Activated CD8-positive, alpha-beta T cell treated with anti-CD3 and anti-CD28 coated beads for 36 hours (primary cell): ENCODE measurements around the gene HLA-DRB5. TPM values are rescaled to one million over a fixed set of nuclear protein-coding genes. Genes with fewer than 3 reads are reported as not detected.

Source experiments
- ATAC-seq: fragments of 200-7000 bp; cut with Tn5 transposase; one replicate; pipeline ENCODE4 v1.10.0; 2021; ENCODE audit warnings: mild to moderate bottlenecking, moderate library complexity
- CTCF ChIA-PET: fragments of 350-600 bp; sonication (Branson Sonifier 250); formaldehyde crosslinking; loops from one replicate; lab custom pipeline; 2021; ENCODE audit warnings: antibody characterized with exemption; lab: Charles Lee
- POLR2A ChIA-PET: fragments of 350-600 bp; sonication (Branson Sonifier 250); formaldehyde crosslinking; loops from one replicate; lab custom pipeline; 2021; ENCODE audit warnings: antibody characterized with exemption; lab: Charles Lee
- DNase-seq: peaks from one replicate; pipeline ENCODE4 v3.0.0-alpha.2; 2020
- H3K27ac Mint-ChIP-seq: one replicate; pipeline ENCODE4 v1.8.0; 2021; ENCODE audit warnings: mild to moderate bottlenecking, mixed read lengths
- H3K27me3 Mint-ChIP-seq: one replicate; pipeline ENCODE4 v1.8.0; 2021; ENCODE audit warnings: mixed read lengths
- H3K36me3 Mint-ChIP-seq: one replicate; pipeline ENCODE4 v1.8.0; 2021; ENCODE audit warnings: low read depth, mixed read lengths
- H3K4me1 Mint-ChIP-seq: one replicate; pipeline ENCODE4 v1.8.0; 2021; ENCODE audit warnings: low read depth, mixed read lengths
- H3K4me3 Mint-ChIP-seq: one replicate; pipeline ENCODE4 v1.8.0; 2021; ENCODE audit warnings: mild to moderate bottlenecking, moderate library complexity, mixed read lengths
- H3K9me3 Mint-ChIP-seq: one replicate; pipeline ENCODE4 v1.8.0; 2021; ENCODE audit warnings: mixed read lengths
- CTCF ChIP-seq: fragments of 200-600 bp; IDR thresholded peaks from one replicate; pipeline ENCODE4 v1.8.0; 2022; ENCODE audit warnings: antibody characterized with exemption, mild to moderate bottlenecking
- intact Hi-C: fragments of 100-400 bp; cut with micrococcal nuclease; formaldehyde crosslinking; loops from one replicate; pipeline ENCODE4 v1.10.0; 2022
- total RNA-seq, 2 experiments: library from RNA; stranded (reverse); gene quantifications; one replicate each; pipeline ENCODE4 v1.2.3, GENCODE V29; 2021

Gene HLA-DRB5
- total RNA-seq, 2 experiments from 2014 or later = 4.9 to 5.9 TPM

DNA sequence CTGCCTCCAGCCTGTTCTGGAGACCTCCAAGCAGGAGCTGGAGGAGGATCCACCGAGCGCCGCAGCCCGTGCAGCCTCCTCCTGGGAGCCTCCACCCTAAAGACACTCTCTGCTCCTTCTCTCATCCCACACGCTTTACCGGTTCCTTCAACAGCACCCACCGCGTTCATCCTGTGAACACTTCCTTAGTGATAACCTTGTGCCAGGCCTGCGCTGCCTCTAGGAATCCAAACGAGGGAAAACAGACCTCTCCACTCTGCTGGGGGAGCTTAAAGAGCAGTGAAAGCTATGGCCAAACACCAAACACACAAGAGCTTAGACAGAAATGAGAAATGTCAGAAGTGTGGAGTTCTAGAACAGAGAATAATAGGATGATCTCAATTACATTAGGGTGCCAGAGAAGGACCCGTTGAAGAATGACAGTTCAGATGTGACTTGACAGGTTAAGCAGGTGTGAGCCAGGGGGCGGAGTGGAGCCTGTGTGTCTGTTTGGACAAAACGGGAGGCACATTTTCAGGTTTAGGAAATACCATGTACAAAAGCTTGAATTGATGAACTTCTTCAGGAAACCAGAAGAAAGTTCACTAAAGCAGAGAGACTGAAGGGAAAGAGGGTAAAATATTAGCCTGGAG, 28.5 kb upstream of the HLA-DRB5 start:
- CTCF ChIA-PET = interaction anchor here (0.7 to 1.0 kb wide), 2 partner anchors 144 to 312 kb away, joined by 3 read pairs; no protein-coding TSS in a partner anchor

DNA sequence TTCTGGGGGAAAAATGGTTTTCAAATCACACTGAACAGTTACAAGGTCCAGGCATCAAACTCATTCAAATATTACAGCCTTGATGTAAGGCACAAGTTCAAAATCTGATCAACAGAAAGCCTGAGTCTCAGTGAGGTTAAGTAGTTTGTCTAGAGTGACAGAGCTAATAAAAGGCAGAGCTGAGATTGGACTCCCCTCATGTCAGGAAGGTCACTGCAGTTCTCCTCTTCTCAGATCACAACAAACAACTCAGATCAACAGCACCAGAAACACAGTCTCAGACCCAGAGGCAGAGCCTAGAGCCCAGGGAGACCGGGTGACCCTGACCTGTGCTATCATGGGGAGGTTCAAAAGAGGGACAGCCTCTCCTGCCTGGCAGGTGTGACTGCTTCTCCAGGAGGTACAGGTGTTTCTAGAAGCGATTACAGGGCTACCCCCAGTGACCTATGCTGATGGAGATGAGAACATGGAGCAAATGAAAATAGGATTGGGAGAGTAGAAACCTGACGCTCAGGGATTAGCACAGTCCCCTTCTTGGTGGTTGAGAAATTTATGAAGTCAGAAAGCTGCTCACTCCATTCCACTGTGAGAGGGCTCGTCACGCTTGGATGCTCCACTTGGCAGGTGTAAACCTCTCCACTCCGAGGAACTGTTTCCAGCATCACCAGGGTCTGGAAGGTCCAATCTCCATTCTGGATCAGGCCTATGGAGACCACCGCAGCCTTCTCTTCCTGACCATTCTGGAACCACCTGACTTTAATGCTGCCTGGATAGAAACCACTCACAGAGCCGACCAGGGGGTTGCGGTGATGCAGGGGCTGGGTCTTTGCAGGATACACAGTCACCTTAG, 24.3 kb upstream of the HLA-DRB5 start:
- H3K4me1 Mint-ChIP-seq = no peaks in the 10 kb centered on the region
- H3K36me3 Mint-ChIP-seq = no peaks in the 10 kb centered on the region
- no peak overlapping the region for H3K4me3 Mint-ChIP-seq
- intact Hi-C loops = no loop called here
- no peaks in the 10 kb centered on the region for H3K9me3 Mint-ChIP-seq
- H3K27me3 Mint-ChIP-seq = peaks cover 5% of the 10 kb centered on the region
- DNase-seq (no peak), ATAC-seq (no peak)
- H3K27ac Mint-ChIP-seq = no peak overlapping the region
- TF ChIP-seq CTCF = no peak
- CTCF ChIA-PET = no interaction called here
- POLR2A ChIA-PET = no interaction called here

More for the DNA sequence above, 28.5 kb upstream of the HLA-DRB5 start:
- H3K4me3 Mint-ChIP-seq = no peak overlapping the region
- no peak for DNase-seq
- intact Hi-C loops = no loop called here
- H3K9me3 Mint-ChIP-seq = no peaks in the 10 kb centered on the region
- no peaks in the 10 kb centered on the region for H3K4me1 Mint-ChIP-seq
- POLR2A ChIA-PET = no interaction called here
- no peaks in the 10 kb centered on the region for H3K36me3 Mint-ChIP-seq
- H3K27ac Mint-ChIP-seq = no peak overlapping the region
- TF ChIP-seq CTCF = no peak
- ATAC-seq = no peak
- peaks cover 14% of the 10 kb centered on the region for H3K27me3 Mint-ChIP-seq

- no peak for DNase-seq
- ChIA-PET CTCF (no interaction called here), POLR2A (no interaction called here)
- Mint-ChIP-seq H3K27ac (no peak overlapping the region), H3K9me3 (no peaks in the 10 kb centered on the region), H3K4me3 (no peak overlapping the region), H3K4me1 (no peaks in the 10 kb centered on the region), H3K27me3 (peaks cover 3% of the 10 kb centered on the region), H3K36me3 (no peaks in the 10 kb centered on the region)
- TF ChIP-seq CTCF = no peak
- no peak for ATAC-seq
- intact Hi-C loops = no loop called here
Observed at GRCh38 chr6:32553037-32553742, 23.1 kb upstream of the HLA-DRB5 start.

GRCh38 chr6:32551410-32551809, 21.3 kb upstream of the HLA-DRB5 start:
- Mint-ChIP-seq H3K4me1 (peaks cover 4% of the 10 kb centered on the region), H3K36me3 (no peaks in the 10 kb centered on the region), H3K27ac (no peak overlapping the region), H3K4me3 (no peak overlapping the region), H3K9me3 (no peaks in the 10 kb centered on the region), H3K27me3 (peaks cover 5% of the 10 kb centered on the region)
- CTCF ChIA-PET = no interaction called here
- intact Hi-C loops = no loop called here
- TF ChIP-seq CTCF = no peak
- no peak for ATAC-seq
- POLR2A ChIA-PET = no interaction called here
- no peak for DNase-seq
